ENCODE data around the gene CD52. TPM values are rescaled to one million over a fixed set of nuclear protein-coding genes. Genes with fewer than 3 reads are reported as not detected.

Gene CD52
- total RNA-seq, 1 experiment from 2014 or later, result 2.8 TPM

GRCh38 chr1:26279456-26280332 is 38.1 kb upstream of the CD52 start, which contains the start of gene SH3BGRL3 (continued):
- TF ChIP-seq EMX1 (CRISPR knock-in tag; IDR thresholded peaks at IDR 0.05), result 0 out of 2 replicates have a peak, but pooled peaks have one; percentile 30
- TF ChIP-seq ZNF281 (CRISPR knock-in tag; IDR thresholded peaks at IDR 0.05), result peak; percentile 13; the same call in 1 of the 2 replicates
- TF ChIP-seq MAX (CRISPR knock-in tag; IDR thresholded peaks at IDR 0.05), result peak; percentile 79
- peak; percentile 67 for TF ChIP-seq NFYB (CRISPR knock-in tag; conservative IDR thresholded peaks at IDR 0.05; ENCODE audit: low read depth)
- peak; percentile 82 for TF ChIP-seq NFATC4 (CRISPR knock-in tag; IDR thresholded peaks at IDR 0.05)
- peak; percentile 13; the same call in 1 of the 2 replicates for TF ChIP-seq CREB1 (CRISPR knock-in tag; IDR thresholded peaks at IDR 0.05)

DNA sequence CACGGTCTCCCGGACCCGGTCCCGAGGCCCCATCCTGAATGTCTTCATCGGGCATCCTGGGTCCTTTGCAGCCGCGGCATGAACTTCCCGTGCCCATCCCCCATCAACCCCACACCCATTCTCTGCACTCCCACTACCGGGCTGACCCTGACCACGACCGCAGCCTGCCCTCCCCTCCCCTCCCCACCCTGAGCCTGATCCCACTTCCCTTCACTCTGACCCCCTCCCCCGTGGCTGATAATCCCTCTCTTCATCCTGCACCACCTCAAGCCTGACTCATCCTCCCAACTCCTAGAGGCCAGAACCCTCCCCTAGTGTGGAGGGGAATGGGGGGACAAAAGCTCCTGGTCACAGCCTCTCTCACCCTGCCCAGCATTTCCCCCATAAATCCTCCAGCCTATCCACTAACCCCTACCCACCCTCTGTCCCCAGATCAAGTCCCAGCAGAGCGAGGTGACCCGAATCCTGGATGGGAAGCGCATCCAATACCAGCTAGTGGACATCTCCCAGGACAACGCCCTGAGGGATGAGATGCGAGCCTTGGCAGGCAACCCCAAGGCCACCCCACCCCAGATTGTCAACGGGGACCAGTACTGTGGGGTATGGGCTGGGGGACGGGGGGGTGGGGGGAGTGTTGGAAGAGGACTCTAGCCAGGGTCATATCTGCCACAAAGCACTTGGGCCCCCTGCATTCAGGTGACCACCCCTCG is 37.3 kb upstream of the CD52 start:
- H3K36me3 Mint-ChIP-seq, result peaks cover 33% of the 10 kb centered on the region
- CTCF ChIA-PET, result interaction anchor here (0.6 to 11.1 kb wide), 15 partner anchors 10 to 245 kb away, joined by 3 to 306 read pairs (median 5); partner anchors contain the start of genes CATSPER4, CD52, CEP85 and CNKSR1
- H3K27ac Mint-ChIP-seq, result no peak overlapping the region; the same call in 1 of the 2 replicates
- no peaks in the 10 kb centered on the region for H3K9me3 Mint-ChIP-seq
- ATAC-seq (no peak), DNase-seq (ENCODE audit: low spot score) (no peak)
- TF ChIP-seq CBFB (CRISPR knock-in tag; IDR thresholded peaks at IDR 0.05; ENCODE audit: low read depth) (no peak), ZNF281 (CRISPR knock-in tag; IDR thresholded peaks at IDR 0.05) (0 out of 2 replicates have a peak, but pooled peaks have one; percentile 12), ESRRA (CRISPR knock-in tag; IDR thresholded peaks at IDR 0.05; ENCODE audit: borderline replicate concordance) (peak; percentile 21; the same call in 1 of the 2 replicates), ZNF138 (CRISPR knock-in tag; conservative IDR thresholded peaks at IDR 0.05) (no peak)
- POLR2A ChIA-PET, result no interaction called here
- no peaks in the 10 kb centered on the region for H3K27me3 Mint-ChIP-seq (ENCODE audit: low read depth)
- peak overlapping the region; percentile 85 for H3K4me3 Mint-ChIP-seq
- H3K4me1 Mint-ChIP-seq, result peaks cover 45% of the 10 kb centered on the region

GRCh38 chr1:26281091-26281958 is 36.4 kb upstream of the CD52 start:
- ChIA-PET CTCF (interaction anchor here (0.6 to 11.1 kb wide), 18 partner anchors 9 to 717 kb away, joined by 3 to 306 read pairs (median 4); partner anchors contain the start of genes CATSPER4, CD52, CEP85 and CNKSR1), POLR2A (interaction anchor here (0.9 to 1.2 kb wide), 2 partner anchors 37 to 47 kb away, joined by 3 to 5 read pairs; partner anchors contain the start of genes CD52 and CEP85)
- Mint-ChIP-seq H3K27me3 (ENCODE audit: low read depth) (no peaks in the 10 kb centered on the region), H3K9me3 (no peaks in the 10 kb centered on the region), H3K4me3 (peak overlapping the region; percentile 85), H3K4me1 (peaks cover 45% of the 10 kb centered on the region), H3K36me3 (peaks cover 24% of the 10 kb centered on the region), H3K27ac (peak overlapping the region; percentile 96)
- ATAC-seq (no peak), DNase-seq (ENCODE audit: low spot score) (no peak)
- TF ChIP-seq SMAD4 (CRISPR knock-in tag; IDR thresholded peaks at IDR 0.05) (no peak), TCF7 (CRISPR knock-in tag; IDR thresholded peaks at IDR 0.05; ENCODE audit: low read depth) (no peak), ZMAT4 (CRISPR knock-in tag; IDR thresholded peaks at IDR 0.05) (no peak), ELF4 (CRISPR knock-in tag; IDR thresholded peaks at IDR 0.05; ENCODE audit: low read depth) (no peak), ZNF281 (CRISPR knock-in tag; IDR thresholded peaks at IDR 0.05) (no peak)
- TF ChIP-seq, protein P1, sequence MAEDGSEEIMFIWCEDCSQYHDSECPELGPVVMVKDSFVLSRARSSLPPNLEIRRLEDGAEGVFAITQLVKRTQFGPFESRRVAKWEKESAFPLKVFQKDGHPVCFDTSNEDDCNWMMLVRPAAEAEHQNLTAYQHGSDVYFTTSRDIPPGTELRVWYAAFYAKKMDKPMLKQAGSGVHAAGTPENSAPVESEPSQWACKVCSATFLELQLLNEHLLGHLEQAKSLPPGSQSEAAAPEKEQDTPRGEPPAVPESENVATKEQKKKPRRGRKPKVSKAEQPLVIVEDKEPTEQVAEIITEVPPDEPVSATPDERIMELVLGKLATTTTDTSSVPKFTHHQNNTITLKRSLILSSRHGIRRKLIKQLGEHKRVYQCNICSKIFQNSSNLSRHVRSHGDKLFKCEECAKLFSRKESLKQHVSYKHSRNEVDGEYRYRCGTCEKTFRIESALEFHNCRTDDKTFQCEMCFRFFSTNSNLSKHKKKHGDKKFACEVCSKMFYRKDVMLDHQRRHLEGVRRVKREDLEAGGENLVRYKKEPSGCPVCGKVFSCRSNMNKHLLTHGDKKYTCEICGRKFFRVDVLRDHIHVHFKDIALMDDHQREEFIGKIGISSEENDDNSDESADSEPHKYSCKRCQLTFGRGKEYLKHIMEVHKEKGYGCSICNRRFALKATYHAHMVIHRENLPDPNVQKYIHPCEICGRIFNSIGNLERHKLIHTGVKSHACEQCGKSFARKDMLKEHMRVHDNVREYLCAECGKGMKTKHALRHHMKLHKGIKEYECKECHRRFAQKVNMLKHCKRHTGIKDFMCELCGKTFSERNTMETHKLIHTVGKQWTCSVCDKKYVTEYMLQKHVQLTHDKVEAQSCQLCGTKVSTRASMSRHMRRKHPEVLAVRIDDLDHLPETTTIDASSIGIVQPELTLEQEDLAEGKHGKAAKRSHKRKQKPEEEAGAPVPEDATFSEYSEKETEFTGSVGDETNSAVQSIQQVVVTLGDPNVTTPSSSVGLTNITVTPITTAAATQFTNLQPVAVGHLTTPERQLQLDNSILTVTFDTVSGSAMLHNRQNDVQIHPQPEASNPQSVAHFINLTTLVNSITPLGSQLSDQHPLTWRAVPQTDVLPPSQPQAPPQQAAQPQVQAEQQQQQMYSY (CRISPR knock-in tag; IDR thresholded peaks at IDR 0.05), result no peak

All from WTC11 (cell line).